PFSK-1 (cell line): ENCODE data around the gene KRT35.

Source experiments
- FOXP2 ChIP-seq: optimal IDR thresholded peaks from 2 replicates; pipeline ENCODE3; 2011; ENCODE audit warnings: borderline replicate concordance, control low read depth, inconsistent platforms; ENCODE audit not compliant: insufficient read depth; ENCODE audit errors: extremely low read length, extremely low read depth
- POLR2AphosphoS5 ChIP-seq: IDR thresholded peaks from 2 replicates; pipeline ENCODE4 v1.6.1; 2012; ENCODE audit warnings: low read depth, mild to moderate bottlenecking, control low read depth, low read length, moderate library complexity
- SIN3A ChIP-seq: IDR thresholded peaks from 2 replicates; pipeline ENCODE4 v1.6.1; 2012; ENCODE audit warnings: mild to moderate bottlenecking, low read length, moderate library complexity, borderline replicate concordance; ENCODE audit not compliant: insufficient read depth
- TAF1 ChIP-seq: IDR thresholded peaks from 2 replicates; pipeline ENCODE4 v1.6.1; 2012; ENCODE audit warnings: low read length, control low read depth, borderline replicate concordance; ENCODE audit not compliant: insufficient read depth
- TF ChIP-seq, protein P1 (sequence below), 2 experiments: IDR thresholded peaks; 2 replicates each; pipeline versions ENCODE4 v1.6.1 to v1.8.0; 2011 to 2012; ENCODE audit warnings: low read depth in 2 of 2, low read length in 2 of 2, control low read depth in 1 of 2, inconsistent platforms in 1 of 2, mild to moderate bottlenecking in 1 of 2, moderate library complexity in 1 of 2; ENCODE audit not compliant: insufficient read depth in 1 of 2

GRCh38 chr17:41503202-41503601, 22.3 kb upstream of the KRT35 start:
- TF ChIP-seq SIN3A = no peak
- TF ChIP-seq, protein P1, sequence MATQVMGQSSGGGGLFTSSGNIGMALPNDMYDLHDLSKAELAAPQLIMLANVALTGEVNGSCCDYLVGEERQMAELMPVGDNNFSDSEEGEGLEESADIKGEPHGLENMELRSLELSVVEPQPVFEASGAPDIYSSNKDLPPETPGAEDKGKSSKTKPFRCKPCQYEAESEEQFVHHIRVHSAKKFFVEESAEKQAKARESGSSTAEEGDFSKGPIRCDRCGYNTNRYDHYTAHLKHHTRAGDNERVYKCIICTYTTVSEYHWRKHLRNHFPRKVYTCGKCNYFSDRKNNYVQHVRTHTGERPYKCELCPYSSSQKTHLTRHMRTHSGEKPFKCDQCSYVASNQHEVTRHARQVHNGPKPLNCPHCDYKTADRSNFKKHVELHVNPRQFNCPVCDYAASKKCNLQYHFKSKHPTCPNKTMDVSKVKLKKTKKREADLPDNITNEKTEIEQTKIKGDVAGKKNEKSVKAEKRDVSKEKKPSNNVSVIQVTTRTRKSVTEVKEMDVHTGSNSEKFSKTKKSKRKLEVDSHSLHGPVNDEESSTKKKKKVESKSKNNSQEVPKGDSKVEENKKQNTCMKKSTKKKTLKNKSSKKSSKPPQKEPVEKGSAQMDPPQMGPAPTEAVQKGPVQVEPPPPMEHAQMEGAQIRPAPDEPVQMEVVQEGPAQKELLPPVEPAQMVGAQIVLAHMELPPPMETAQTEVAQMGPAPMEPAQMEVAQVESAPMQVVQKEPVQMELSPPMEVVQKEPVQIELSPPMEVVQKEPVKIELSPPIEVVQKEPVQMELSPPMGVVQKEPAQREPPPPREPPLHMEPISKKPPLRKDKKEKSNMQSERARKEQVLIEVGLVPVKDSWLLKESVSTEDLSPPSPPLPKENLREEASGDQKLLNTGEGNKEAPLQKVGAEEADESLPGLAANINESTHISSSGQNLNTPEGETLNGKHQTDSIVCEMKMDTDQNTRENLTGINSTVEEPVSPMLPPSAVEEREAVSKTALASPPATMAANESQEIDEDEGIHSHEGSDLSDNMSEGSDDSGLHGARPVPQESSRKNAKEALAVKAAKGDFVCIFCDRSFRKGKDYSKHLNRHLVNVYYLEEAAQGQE (IDR thresholded peaks at IDR 0.05; ENCODE audit: insufficient read depth in 1 of 2, low read depth in 2 of 2, low read length in 2 of 2) = no peak
- no peak for TF ChIP-seq POLR2AphosphoS5
- TF ChIP-seq TAF1 = no peak
- TF ChIP-seq FOXP2 = no peak
